ENCODE data around the gene BMI1.

Gene BMI1

DNA sequence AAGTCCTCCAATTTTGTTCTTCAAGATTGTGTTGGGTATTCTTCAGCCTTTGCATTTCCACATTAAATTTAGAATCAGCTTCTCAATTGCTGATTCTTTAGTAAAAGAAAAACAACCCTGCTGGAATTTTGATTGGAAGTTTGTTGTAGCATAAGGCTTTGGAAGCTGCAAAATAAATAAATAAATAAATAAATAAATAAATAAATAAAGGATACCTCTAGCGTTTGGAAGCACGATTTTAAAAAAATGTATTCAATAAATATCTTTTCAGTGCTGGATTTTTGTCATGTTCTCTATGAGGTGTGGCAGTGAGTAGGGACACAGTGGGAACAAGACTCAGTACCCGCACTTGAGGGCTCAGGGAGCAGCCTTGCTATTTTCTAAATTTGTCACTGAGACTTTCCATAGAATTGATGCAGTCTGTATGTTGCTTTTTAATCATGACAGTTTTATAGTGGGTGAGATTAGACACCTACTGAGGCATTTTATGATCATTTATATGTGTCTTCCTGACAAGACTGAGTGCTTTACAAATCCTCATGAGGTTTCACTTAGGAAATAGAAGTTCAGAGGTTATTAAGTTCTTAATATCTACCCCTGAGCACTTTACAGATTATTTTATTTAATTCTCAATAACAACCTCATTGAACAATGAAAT is 27.0 kb upstream of the BMI1 start (continued):
- TF ChIP-seq, protein P1, sequence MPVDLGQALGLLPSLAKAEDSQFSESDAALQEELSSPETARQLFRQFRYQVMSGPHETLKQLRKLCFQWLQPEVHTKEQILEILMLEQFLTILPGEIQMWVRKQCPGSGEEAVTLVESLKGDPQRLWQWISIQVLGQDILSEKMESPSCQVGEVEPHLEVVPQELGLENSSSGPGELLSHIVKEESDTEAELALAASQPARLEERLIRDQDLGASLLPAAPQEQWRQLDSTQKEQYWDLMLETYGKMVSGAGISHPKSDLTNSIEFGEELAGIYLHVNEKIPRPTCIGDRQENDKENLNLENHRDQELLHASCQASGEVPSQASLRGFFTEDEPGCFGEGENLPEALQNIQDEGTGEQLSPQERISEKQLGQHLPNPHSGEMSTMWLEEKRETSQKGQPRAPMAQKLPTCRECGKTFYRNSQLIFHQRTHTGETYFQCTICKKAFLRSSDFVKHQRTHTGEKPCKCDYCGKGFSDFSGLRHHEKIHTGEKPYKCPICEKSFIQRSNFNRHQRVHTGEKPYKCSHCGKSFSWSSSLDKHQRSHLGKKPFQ (tag by site-specific recombination; IDR thresholded peaks at IDR 0.05): no peak
- TF ChIP-seq ZNF510 (tag by site-specific recombination; IDR thresholded peaks at IDR 0.05; ENCODE audit: insufficient replicate concordance) (peak; percentile 94), ZXDB (tag by site-specific recombination; IDR thresholded peaks at IDR 0.05) (peak; percentile 69), FEZF1 (tag by site-specific recombination; IDR thresholded peaks at IDR 0.05) (peak; percentile 61), ZNF529 (tag by site-specific recombination; IDR thresholded peaks at IDR 0.05; ENCODE audit: insufficient replicate concordance) (peak; percentile 36), KLF8 (tag by site-specific recombination; IDR thresholded peaks at IDR 0.05) (no peak), KLF16 (tag by site-specific recombination; IDR thresholded peaks at IDR 0.05) (no peak), ZNF664 (tag by site-specific recombination; IDR thresholded peaks at IDR 0.05) (peak; percentile 83), ZNF169 (tag by site-specific recombination; IDR thresholded peaks at IDR 0.05) (no peak), PRDM1 (tag by site-specific recombination; IDR thresholded peaks at IDR 0.05) (no peak), ZNF394 (tag by site-specific recombination; IDR thresholded peaks at IDR 0.05; ENCODE audit: borderline replicate concordance) (peak; percentile 95), ZNF426 (tag by site-specific recombination; IDR thresholded peaks at IDR 0.05) (peak; percentile 98), ZNF133 (tag by site-specific recombination; IDR thresholded peaks at IDR 0.05) (no peak), SALL2 (tag by site-specific recombination; IDR thresholded peaks at IDR 0.05; ENCODE audit: borderline replicate concordance) (no peak), ZBTB17 (tag by site-specific recombination; IDR thresholded peaks at IDR 0.05) (no peak), ZNF621 (tag by site-specific recombination; IDR thresholded peaks at IDR 0.05) (no peak), ZNF76 (tag by site-specific recombination; IDR thresholded peaks at IDR 0.05; ENCODE audit: borderline replicate concordance, low read depth) (no peak), ZFP41 (tag by site-specific recombination; IDR thresholded peaks at IDR 0.05; ENCODE audit: borderline replicate concordance) (no peak), ZNF560 (tag by site-specific recombination; IDR thresholded peaks at IDR 0.05; ENCODE audit: borderline replicate concordance) (peak; percentile 62; the same call in 1 of the 2 replicates), KLF7 (tag by site-specific recombination; IDR thresholded peaks at IDR 0.05; ENCODE audit: borderline replicate concordance) (no peak; the same call in 1 of the 2 replicates), ZNF311 (tag by site-specific recombination; IDR thresholded peaks at IDR 0.05; ENCODE audit: borderline replicate concordance) (no peak), ZNF610 (tag by site-specific recombination; IDR thresholded peaks at IDR 0.05; ENCODE audit: borderline replicate concordance) (no peak), SP2 (tag by site-specific recombination; IDR thresholded peaks at IDR 0.05) (no peak), ZNF274 (IDR thresholded peaks at IDR 0.05; ENCODE audit: low read length) (no peak), ZNF274 (tag by site-specific recombination; IDR thresholded peaks at IDR 0.05; ENCODE audit: borderline replicate concordance) (no peak), ZEB2 (tag by site-specific recombination; IDR thresholded peaks at IDR 0.05) (no peak), MEIS1 (CRISPR knock-in tag; IDR thresholded peaks at IDR 0.05; ENCODE audit: borderline replicate concordance) (no peak), ZNF549 (tag by site-specific recombination; IDR thresholded peaks at IDR 0.05) (no peak)
- TF ChIP-seq, protein P2, sequence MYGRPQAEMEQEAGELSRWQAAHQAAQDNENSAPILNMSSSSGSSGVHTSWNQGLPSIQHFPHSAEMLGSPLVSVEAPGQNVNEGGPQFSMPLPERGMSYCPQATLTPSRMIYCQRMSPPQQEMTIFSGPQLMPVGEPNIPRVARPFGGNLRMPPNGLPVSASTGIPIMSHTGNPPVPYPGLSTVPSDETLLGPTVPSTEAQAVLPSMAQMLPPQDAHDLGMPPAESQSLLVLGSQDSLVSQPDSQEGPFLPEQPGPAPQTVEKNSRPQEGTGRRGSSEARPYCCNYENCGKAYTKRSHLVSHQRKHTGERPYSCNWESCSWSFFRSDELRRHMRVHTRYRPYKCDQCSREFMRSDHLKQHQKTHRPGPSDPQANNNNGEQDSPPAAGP (tag by site-specific recombination; IDR thresholded peaks at IDR 0.05): no peak
- TF ChIP-seq, protein P3, sequence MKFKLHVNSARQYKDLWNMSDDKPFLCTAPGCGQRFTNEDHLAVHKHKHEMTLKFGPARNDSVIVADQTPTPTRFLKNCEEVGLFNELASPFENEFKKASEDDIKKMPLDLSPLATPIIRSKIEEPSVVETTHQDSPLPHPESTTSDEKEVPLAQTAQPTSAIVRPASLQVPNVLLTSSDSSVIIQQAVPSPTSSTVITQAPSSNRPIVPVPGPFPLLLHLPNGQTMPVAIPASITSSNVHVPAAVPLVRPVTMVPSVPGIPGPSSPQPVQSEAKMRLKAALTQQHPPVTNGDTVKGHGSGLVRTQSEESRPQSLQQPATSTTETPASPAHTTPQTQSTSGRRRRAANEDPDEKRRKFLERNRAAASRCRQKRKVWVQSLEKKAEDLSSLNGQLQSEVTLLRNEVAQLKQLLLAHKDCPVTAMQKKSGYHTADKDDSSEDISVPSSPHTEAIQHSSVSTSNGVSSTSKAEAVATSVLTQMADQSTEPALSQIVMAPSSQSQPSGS (tag by site-specific recombination; IDR thresholded peaks at IDR 0.05; ENCODE audit: low read depth): no peak
- TF ChIP-seq, protein P4, sequence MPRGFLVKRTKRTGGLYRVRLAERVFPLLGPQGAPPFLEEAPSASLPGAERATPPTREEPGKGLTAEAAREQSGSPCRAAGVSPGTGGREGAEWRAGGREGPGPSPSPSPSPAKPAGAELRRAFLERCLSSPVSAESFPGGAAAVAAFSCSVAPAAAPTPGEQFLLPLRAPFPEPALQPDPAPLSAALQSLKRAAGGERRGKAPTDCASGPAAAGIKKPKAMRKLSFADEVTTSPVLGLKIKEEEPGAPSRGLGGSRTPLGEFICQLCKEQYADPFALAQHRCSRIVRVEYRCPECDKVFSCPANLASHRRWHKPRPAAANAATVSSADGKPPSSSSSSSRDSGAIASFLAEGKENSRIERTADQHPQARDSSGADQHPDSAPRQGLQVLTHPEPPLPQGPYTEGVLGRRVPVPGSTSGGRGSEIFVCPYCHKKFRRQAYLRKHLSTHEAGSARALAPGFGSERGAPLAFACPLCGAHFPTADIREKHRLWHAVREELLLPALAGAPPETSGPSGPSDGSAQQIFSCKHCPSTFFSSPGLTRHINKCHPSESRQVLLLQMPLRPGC (tag by site-specific recombination; IDR thresholded peaks at IDR 0.05): no peak
- TF ChIP-seq, protein P5, sequence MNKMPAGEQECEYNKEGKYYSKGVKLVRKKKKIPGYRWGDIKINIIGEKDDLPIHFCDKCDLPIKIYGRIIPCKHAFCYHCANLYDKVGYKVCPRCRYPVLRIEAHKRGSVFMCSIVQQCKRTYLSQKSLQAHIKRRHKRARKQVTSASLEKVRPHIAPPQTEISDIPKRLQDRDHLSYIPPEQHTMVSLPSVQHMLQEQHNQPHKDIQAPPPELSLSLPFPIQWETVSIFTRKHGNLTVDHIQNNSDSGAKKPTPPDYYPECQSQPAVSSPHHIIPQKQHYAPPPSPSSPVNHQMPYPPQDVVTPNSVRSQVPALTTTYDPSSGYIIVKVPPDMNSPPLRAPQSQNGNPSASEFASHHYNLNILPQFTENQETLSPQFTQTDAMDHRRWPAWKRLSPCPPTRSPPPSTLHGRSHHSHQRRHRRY (tag by site-specific recombination; IDR thresholded peaks at IDR 0.05): no peak
- TF ChIP-seq, protein P6, sequence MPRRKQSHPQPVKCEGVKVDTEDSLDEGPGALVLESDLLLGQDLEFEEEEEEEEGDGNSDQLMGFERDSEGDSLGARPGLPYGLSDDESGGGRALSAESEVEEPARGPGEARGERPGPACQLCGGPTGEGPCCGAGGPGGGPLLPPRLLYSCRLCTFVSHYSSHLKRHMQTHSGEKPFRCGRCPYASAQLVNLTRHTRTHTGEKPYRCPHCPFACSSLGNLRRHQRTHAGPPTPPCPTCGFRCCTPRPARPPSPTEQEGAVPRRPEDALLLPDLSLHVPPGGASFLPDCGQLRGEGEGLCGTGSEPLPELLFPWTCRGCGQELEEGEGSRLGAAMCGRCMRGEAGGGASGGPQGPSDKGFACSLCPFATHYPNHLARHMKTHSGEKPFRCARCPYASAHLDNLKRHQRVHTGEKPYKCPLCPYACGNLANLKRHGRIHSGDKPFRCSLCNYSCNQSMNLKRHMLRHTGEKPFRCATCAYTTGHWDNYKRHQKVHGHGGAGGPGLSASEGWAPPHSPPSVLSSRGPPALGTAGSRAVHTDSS (tag by site-specific recombination; IDR thresholded peaks at IDR 0.05): no peak
